GM12865 (cell line): ENCODE results near the gene TCTN3.
"Not testable (repeated sequence)": the region's sequence is repeated elsewhere in the genome, so short reads cannot be mapped to it uniquely, and the experiment has no call there.

ENCODE experiments used
- DNase-seq: peaks from one replicate; pipeline ENCODE4 v3.0.0; 2010; ENCODE audit warnings: low read depth
- H3K4me3 ChIP-seq: 2 replicates; pipeline ENCODE4 v1.5.1; 2011; ENCODE audit warnings: mild to moderate bottlenecking, low read depth, low read length, control low read depth
- TF ChIP-seq, protein P1 (sequence below): IDR thresholded peaks from 2 replicates; pipeline ENCODE4 v1.5.1; 2011; ENCODE audit warnings: low read length, control low read depth, low read depth, inconsistent platforms; ENCODE audit not compliant: insufficient read depth; ENCODE audit errors: missing control alignments

Gene TCTN3

DNA sequence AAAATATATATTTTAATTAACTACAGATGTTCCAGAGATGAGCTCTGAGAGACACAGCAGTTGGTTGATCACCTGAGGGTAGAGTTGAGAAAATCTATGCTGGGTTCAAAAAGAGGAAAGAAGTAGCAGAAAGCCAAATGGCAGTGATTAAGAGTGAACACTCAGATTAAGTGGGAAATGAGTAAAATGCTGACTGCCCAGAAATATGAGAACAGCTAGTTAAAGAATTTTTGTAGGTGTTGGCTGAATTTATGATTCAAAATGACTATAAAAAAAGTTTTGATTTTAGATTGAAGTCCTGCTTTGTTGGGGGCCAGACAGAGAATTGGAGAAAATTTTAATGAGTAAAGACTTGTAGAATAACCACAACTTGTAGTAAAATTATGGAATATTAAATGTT, 9.8 kb downstream of the TCTN3 start:
- TF ChIP-seq, protein P1, sequence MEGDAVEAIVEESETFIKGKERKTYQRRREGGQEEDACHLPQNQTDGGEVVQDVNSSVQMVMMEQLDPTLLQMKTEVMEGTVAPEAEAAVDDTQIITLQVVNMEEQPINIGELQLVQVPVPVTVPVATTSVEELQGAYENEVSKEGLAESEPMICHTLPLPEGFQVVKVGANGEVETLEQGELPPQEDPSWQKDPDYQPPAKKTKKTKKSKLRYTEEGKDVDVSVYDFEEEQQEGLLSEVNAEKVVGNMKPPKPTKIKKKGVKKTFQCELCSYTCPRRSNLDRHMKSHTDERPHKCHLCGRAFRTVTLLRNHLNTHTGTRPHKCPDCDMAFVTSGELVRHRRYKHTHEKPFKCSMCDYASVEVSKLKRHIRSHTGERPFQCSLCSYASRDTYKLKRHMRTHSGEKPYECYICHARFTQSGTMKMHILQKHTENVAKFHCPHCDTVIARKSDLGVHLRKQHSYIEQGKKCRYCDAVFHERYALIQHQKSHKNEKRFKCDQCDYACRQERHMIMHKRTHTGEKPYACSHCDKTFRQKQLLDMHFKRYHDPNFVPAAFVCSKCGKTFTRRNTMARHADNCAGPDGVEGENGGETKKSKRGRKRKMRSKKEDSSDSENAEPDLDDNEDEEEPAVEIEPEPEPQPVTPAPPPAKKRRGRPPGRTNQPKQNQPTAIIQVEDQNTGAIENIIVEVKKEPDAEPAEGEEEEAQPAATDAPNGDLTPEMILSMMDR: no peak
- no peak for DNase-seq
- H3K4me3 ChIP-seq: no peak overlapping the region

DNA sequence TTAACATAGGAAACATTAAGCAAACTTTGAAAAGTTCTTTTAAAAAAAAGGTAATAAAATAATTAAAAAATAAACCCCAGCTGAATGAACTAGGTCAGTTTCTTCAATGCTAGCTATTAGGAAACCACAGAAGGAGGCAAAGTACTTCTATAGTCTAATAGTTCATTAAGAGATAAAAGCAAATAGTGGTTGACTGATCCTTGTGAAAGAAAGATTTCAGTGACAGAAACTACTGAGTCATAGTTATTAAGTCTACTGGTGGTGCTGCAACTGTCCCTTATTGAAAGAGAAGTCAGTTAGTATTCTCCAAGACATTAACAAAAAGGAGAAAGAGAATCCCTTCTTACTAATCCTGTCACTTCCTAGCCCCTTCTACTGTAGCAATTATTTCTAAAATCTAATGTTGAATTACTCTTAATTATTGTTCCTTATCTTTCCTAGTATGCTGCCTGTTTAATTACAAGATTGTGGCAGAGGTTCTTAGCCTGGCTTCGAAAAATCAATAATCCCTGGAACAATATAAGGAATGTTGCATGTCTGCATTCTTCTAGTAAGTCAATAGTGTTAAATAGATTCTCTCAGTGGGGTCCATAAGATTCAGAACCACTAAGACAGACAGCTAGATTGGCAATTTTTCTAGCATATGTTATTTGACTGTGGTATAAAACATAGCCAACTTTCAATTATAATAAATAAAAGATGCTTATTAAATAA, 18.2 kb downstream of the TCTN3 start:
- TF ChIP-seq, protein P1: no peak
- DNase-seq: no peak
- H3K4me3 ChIP-seq: no peak overlapping the region

DNA sequence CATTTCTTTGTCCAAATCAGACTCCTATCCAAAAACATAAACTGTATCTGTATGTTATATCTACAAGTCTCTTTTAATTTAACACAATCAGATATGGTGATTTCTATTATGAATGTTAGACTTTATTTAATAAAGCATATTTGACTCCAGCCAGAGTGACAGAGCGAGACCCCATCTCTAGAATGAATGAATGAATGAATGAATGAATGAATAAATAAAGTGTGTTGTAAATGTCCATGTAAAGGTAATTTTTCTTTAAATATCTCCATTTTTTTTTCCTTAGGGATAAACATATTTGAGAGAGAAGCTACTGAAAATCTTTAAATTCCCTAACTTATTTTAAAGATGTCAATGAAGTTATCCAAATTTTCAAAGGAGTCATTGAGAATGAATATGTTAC, 19.1 kb downstream of the TCTN3 start:
- no peak overlapping the region for H3K4me3 ChIP-seq
- TF ChIP-seq, protein P1: no peak
- no peak for DNase-seq

DNA sequence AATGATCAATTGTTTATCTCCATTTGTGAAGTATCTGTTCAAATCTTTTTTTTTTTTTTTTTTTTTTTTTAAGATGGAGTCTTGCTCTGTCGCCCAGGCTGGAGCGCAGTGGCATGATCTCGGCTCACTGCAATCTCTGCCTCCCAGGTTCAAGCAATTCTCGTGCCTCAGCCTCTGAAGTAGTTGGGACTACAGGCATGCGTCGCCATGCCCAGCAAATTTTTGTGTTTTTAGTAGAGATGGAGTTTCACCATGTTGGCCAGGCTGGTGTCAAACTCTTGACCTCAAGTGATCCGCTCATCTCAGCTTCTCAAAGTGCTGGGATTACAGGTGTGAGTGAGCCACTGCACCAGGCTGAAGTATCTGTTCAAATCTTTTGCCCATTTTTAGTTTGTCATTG, 21.1 kb downstream of the TCTN3 start:
- not testable (repeated sequence) for H3K4me3 ChIP-seq, DNase-seq

DNA sequence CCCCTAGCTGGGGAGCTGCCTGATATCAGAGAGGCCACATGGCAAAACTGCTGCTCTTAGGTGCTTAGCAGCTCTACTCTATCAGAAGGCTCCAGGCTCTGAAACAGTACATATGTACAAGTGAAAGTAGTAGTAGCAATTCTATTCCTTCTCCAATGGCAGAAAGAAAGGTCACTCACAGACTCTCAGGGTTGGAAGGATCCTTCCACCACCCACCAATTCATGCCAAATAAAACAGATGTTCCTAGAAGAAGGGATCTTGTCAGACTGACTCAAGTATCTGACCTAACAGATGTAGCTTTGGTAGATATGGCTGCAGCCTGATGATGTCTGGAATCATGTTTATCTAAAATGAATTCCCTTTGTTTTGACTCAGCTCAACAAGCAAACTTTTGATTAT, 29.2 kb downstream of the TCTN3 start:
- no peak for DNase-seq
- TF ChIP-seq, protein P1: no peak
- no peak overlapping the region for H3K4me3 ChIP-seq

DNA sequence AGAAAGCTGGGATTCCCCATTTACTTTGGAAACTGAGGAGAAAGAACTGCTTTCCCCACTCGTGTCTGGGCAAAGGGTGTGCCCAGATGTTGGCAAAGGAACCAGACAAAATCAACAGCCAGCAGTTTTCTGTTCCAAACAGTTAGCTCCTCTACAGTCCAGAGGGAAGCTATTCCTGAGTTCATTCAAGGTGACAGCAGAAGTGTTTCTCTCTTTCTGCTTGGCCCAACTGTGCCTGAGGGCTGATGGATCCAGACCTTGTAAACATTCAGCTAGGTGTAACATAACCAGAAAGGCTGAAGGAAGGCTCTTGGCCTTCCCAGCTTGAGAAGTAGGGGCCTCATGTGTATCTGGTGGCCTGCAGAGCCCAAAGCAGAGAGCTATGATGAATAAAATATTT, 30.2 kb downstream of the TCTN3 start:
- no peak for DNase-seq
- no peak overlapping the region for H3K4me3 ChIP-seq
- TF ChIP-seq, protein P1: no peak

DNA sequence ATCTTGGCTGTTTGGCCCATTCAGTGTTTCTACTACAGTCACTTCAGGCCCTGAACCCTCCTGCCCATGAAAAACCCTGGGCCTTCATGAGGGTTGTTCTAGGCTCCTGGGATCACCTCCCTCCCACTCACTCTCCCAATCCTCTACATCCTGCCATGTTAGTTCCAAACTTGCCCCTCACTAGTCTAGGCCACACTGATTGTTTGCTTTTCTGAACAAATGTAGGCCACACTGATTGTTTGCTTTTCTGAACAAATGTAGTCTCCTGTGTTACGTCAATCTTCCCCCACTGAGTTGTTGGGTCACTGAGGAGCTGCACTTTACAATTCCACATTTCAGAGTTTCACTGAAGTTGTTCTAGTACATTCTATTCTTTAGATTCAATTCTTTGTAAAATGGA, 31.9 kb downstream of the TCTN3 start:
- no peak for DNase-seq
- TF ChIP-seq, protein P1: no peak
- no peak overlapping the region for H3K4me3 ChIP-seq

DNA sequence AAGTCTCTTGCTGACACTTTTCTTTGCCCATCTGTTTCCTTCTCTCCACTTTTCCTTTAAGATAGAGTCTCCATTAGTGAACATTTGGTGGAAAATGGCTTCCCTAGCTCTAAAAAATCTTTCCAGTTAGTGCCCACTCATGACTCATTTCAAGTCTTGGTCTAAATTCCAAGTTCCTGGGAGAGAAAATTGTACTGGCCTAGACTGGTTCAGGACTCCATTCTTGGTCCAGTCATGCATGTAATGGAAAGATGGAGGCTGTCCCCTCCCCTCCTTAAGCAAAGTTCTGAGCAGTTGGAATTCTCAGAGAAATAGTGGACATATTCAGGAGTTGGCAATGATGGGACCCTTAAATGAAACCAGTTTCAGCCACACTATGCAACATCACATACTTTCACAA, 33.4 kb downstream of the TCTN3 start:
- H3K4me3 ChIP-seq: no peak overlapping the region
- DNase-seq: no peak
- TF ChIP-seq, protein P1: no peak
